Progenitor cell of endocrine pancreas (in vitro differentiated cells): Measurements from ENCODE around the gene EFHD2. TPM values are rescaled to one million over a fixed set of nuclear protein-coding genes. Genes with fewer than 3 reads are reported as not detected.
A peak's percentile ranks its signal among the peaks of the same experiment; 100 is the strongest.
"Not testable (repeated sequence)": the region's sequence is repeated elsewhere in the genome, so short reads cannot be mapped to it uniquely, and the experiment has no call there.

Experiments
- DNase-seq: peaks from one replicate; pipeline ENCODE4 v3.0.0; 2021; ENCODE audit warnings: low spot score; ENCODE audit not compliant: unreplicated experiment
- H3K27ac Mint-ChIP-seq: 2 replicates; pipeline ENCODE4 v1.8.0; 2021; ENCODE audit warnings: mild to moderate bottlenecking, moderate library complexity, mixed read lengths
- H3K27me3 Mint-ChIP-seq: 2 replicates; pipeline ENCODE4 v1.8.0; 2021; ENCODE audit warnings: mixed read lengths
- H3K36me3 Mint-ChIP-seq: 2 replicates; pipeline ENCODE4 v1.8.0; 2022; ENCODE audit warnings: mixed read lengths; ENCODE audit not compliant: insufficient read depth
- H3K4me1 Mint-ChIP-seq: 2 replicates; pipeline ENCODE4 v1.8.0; 2021; ENCODE audit warnings: low read depth, mixed read lengths
- H3K4me3 Mint-ChIP-seq: 2 replicates; pipeline ENCODE4 v1.8.0; 2021; ENCODE audit warnings: low read depth, mild to moderate bottlenecking, moderate library complexity, mixed read lengths
- H3K9me3 Mint-ChIP-seq: 2 replicates; pipeline ENCODE4 v1.8.0; 2021; ENCODE audit warnings: low read depth, mixed read lengths
- total RNA-seq: library from RNA; stranded (reverse); gene quantifications from 2 replicates; pipeline ENCODE4 v1.2.1, GENCODE V29; 2021
- TF ChIP-seq, protein P1 (sequence below): fragments of 200-600 bp; sonication (generic); IDR thresholded peaks from one replicate; pipeline ENCODE4 v1.5.0; 2021; ENCODE audit warnings: antibody characterized with exemption, mild to moderate bottlenecking; ENCODE audit not compliant: unreplicated experiment

The EFHD2 gene
- total RNA-seq, 1 donor from 2014 or later, result 19.4 TPM

DNA sequence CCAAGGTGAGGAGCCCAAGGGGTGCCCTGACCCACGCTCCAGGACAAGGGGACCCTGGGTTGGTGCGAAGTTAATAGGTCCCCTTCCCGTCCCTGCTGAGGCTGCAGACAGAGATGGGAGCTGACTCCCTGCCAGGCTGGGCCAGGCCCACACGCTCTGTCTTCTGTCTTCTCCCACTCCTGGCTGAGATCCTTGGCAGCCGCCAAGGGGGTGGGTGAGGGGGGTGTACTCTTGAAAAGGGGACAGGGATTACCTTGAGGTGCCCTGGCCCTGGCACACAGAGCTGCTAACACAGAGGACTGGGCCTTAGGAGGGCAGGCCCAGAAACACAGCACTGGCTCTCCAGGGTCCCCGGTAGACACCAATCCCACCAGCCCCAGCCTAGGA is 17.6 kb downstream of the EFHD2 start:
- H3K4me1 Mint-ChIP-seq, result peaks cover 15% of the 10 kb centered on the region
- TF ChIP-seq, protein P1, sequence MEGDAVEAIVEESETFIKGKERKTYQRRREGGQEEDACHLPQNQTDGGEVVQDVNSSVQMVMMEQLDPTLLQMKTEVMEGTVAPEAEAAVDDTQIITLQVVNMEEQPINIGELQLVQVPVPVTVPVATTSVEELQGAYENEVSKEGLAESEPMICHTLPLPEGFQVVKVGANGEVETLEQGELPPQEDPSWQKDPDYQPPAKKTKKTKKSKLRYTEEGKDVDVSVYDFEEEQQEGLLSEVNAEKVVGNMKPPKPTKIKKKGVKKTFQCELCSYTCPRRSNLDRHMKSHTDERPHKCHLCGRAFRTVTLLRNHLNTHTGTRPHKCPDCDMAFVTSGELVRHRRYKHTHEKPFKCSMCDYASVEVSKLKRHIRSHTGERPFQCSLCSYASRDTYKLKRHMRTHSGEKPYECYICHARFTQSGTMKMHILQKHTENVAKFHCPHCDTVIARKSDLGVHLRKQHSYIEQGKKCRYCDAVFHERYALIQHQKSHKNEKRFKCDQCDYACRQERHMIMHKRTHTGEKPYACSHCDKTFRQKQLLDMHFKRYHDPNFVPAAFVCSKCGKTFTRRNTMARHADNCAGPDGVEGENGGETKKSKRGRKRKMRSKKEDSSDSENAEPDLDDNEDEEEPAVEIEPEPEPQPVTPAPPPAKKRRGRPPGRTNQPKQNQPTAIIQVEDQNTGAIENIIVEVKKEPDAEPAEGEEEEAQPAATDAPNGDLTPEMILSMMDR, result no peak
- DNase-seq, result no peak
- peaks cover 4% of the 10 kb centered on the region for H3K36me3 Mint-ChIP-seq
- H3K27ac Mint-ChIP-seq, result no peak overlapping the region
- H3K27me3 Mint-ChIP-seq, result no peaks in the 10 kb centered on the region
- no peaks in the 10 kb centered on the region for H3K9me3 Mint-ChIP-seq
- H3K4me3 Mint-ChIP-seq, result no peak overlapping the region

DNA sequence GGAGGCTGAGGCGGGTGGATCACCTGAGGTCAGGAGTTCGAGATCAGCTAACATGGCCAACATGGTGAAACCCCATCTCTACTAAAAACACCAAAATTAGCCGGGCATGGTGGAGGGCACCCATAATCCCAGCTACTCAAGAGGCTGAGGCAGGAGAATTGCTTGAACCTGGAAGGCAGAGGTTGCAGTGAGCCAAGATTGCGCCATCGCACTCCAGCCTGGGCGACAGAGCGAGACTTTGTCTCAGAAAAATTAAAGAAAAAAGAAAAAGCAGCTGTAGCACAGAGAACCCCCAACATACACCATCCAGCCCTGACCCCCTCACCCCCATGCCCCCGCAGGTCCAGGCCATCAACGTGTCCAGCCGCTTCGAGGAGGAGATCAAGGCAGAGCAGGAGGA is 18.6 kb downstream of the EFHD2 start:
- H3K9me3 Mint-ChIP-seq, DNase-seq, H3K27me3 Mint-ChIP-seq, H3K27ac Mint-ChIP-seq, H3K36me3 Mint-ChIP-seq, H3K4me3 Mint-ChIP-seq: not testable (repeated sequence)
- H3K4me1 Mint-ChIP-seq, result peaks cover 19% of the 10 kb centered on the region

DNA sequence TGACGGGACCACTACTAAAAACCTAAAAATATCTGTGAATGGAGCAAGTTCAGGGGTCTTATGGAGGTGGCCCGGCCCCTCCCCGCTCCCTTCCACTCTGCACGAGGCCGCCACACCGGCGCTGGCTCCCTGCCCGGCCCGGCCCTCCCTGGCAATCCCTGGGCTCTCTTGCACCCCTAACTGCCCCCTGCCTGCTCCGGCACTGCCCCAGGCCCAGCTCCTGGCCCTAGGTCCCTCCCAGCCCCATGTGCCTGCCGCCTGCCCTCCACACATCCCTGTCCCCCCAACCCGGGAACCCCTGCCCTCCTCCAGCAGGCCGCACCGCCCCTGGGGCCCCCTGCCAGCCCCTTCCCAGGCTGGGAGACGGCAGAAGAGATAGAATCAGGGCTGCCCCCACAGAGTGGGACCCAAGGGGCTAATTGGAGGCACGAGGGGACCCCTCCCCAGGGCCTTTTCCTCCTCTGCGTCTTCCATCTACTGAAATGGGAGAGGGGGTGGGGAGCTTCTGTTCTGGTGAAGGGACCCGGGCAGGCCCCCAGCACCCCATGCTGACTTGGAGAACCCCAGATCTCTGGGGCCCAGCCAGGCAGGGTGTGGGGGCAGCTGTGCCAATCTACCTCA is 19.2 kb downstream of the EFHD2 start:
- H3K9me3 Mint-ChIP-seq, result no peaks in the 10 kb centered on the region
- no peak overlapping the region for H3K27ac Mint-ChIP-seq
- H3K4me3 Mint-ChIP-seq, result no peak overlapping the region
- peaks cover 15% of the 10 kb centered on the region for H3K4me1 Mint-ChIP-seq
- H3K36me3 Mint-ChIP-seq, result peaks cover 4% of the 10 kb centered on the region
- H3K27me3 Mint-ChIP-seq, result no peaks in the 10 kb centered on the region
- TF ChIP-seq, protein P1, result no peak
- no peak for DNase-seq

DNA sequence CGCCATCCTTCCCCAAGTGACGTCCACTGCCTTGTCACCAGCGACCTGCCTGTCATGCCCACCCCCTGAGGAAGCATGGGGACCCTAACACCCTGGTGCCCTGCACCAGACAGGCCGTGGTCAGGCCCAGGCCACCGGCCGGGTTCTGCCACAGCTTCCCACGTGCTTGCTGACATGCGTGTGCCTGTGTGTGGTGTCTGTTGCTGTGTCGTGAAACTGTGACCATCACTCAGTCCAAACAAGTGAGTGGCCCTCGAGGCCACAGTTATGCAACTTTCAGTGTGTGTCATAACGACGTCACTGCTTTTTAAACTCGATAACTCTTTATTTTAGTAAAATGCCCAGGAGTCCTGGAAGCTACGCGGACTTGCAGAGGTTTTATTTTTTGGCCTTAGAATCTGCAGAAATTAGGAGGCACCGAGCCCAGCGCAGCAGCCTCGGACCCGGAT is 20.0 kb downstream of the EFHD2 start:
- H3K27ac Mint-ChIP-seq, result no peak overlapping the region
- H3K4me3 Mint-ChIP-seq, result no peak overlapping the region
- TF ChIP-seq, protein P1, result no peak
- no peak for DNase-seq
- H3K9me3 Mint-ChIP-seq, result no peaks in the 10 kb centered on the region
- no peaks in the 10 kb centered on the region for H3K27me3 Mint-ChIP-seq
- H3K4me1 Mint-ChIP-seq, result peaks cover 8% of the 10 kb centered on the region
- H3K36me3 Mint-ChIP-seq, result peaks cover 4% of the 10 kb centered on the region

DNA sequence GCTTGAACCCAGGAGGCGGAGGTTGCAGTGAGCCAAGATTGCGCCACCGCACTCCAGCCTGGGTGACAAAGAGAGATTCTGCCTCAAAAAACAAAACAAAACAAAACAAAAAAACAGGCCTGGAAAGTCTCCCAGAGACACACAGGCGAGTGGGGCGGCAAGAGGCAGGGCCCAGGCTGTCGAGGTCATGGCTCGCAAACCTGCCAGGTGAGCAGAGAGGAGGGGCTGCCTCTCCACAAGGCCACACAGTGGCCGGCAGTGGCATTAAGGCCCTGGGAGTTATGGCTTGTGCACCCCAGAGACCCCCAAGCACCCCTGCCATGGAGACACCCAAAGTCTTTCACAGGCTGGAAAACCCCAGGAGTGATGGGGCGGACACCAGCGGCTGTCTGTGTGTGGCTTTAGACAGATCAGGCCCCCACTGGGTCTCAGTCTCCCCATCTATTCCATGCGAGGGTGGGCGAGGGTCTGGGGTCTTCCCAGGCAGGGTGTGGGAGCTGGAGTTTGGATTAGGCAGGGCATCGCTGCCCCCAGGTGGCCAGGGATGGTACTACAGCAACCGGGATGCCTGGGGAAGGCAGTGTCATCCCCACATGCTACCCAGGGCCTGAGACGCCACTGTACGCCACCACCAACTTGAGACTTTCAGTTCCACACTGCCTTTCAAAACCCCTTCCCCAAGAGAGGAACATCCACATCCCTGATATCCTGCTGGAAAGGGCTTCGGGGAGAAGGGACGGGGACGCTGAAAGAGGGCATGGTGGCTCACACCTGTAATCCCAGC is 21.3 kb downstream of the EFHD2 start:
- Mint-ChIP-seq H3K27ac (no peak overlapping the region), H3K27me3 (no peaks in the 10 kb centered on the region), H3K4me3 (no peak overlapping the region), H3K4me1 (peaks cover 6% of the 10 kb centered on the region), H3K9me3 (no peaks in the 10 kb centered on the region), H3K36me3 (peaks cover 4% of the 10 kb centered on the region)
- TF ChIP-seq, protein P1, result peak; percentile 90
- peak; percentile 80 for DNase-seq
